ENCODE data around the gene SETDB2.

Gene SETDB2

GRCh38 chr13:49450105-49450819 lies 6.2 kb downstream of the SETDB2 start:
- Histone ChIP-seq H3K27me3 (ENCODE audit: control insufficient read depth in 1 of 2, insufficient read depth in 2 of 2, low read length in 2 of 2) (no peaks in the 10 kb centered on the region), H3K4me1 (ENCODE audit: control insufficient read depth, insufficient read depth, low read length) (peaks cover 3% of the 10 kb centered on the region), H3K36me3 (ENCODE audit: control insufficient read depth in 2 of 2, insufficient read depth in 2 of 2, low read length in 2 of 2) (no peaks in the 10 kb centered on the region), H3K9ac (ENCODE audit: low read length in 2 of 2) (no peak overlapping the region), H3K4me3 (ENCODE audit: low read length in 2 of 2) (no peak overlapping the region), H3K9me3 (ENCODE audit: control insufficient read depth in 2 of 2, low read length in 2 of 2) (no peaks in the 10 kb centered on the region), H3K27ac (ENCODE audit: low read length) (no peak overlapping the region)

- Histone ChIP-seq H3K9me3 (ENCODE audit: control insufficient read depth in 2 of 2, low read length in 2 of 2) (no peaks in the 10 kb centered on the region), H3K4me3 (ENCODE audit: low read length in 2 of 2) (no peak overlapping the region), H3K4me1 (ENCODE audit: control insufficient read depth, insufficient read depth, low read length) (peaks cover 3% of the 10 kb centered on the region), H3K36me3 (ENCODE audit: control insufficient read depth in 2 of 2, insufficient read depth in 2 of 2, low read length in 2 of 2) (no peaks in the 10 kb centered on the region), H3K9ac (ENCODE audit: low read length in 2 of 2) (no peak overlapping the region), H3K27me3 (ENCODE audit: control insufficient read depth in 1 of 2, insufficient read depth in 2 of 2, low read length in 2 of 2) (no peaks in the 10 kb centered on the region), H3K27ac (ENCODE audit: low read length) (no peak overlapping the region)
These were observed 8.8 kb downstream of the SETDB2 start for GRCh38 chr13:49452725-49453457.

GRCh38 chr13:49453465-49453864 lies 9.4 kb downstream of the SETDB2 start:
- H3K9me3 ChIP-seq (ENCODE audit: control insufficient read depth in 2 of 2, low read length in 2 of 2), result no peaks in the 10 kb centered on the region
- H3K27ac ChIP-seq (ENCODE audit: low read length), result no peak overlapping the region
- no peaks in the 10 kb centered on the region for H3K27me3 ChIP-seq (ENCODE audit: control insufficient read depth in 1 of 2, insufficient read depth in 2 of 2, low read length in 2 of 2)

GRCh38 chr13:49454388-49455006 lies 10.4 kb downstream of the SETDB2 start:
- Histone ChIP-seq H3K27me3 (ENCODE audit: control insufficient read depth in 1 of 2, insufficient read depth in 2 of 2, low read length in 2 of 2) (no peaks in the 10 kb centered on the region), H3K9ac (ENCODE audit: low read length in 2 of 2) (peak overlapping the region in 1 of 2 donors; percentile 9), H3K4me1 (ENCODE audit: control insufficient read depth, insufficient read depth, low read length) (peaks cover 3% of the 10 kb centered on the region), H3K9me3 (ENCODE audit: control insufficient read depth in 2 of 2, low read length in 2 of 2) (no peaks in the 10 kb centered on the region), H3K36me3 (ENCODE audit: control insufficient read depth in 2 of 2, insufficient read depth in 2 of 2, low read length in 2 of 2) (no peaks in the 10 kb centered on the region), H3K4me3 (ENCODE audit: low read length in 2 of 2) (peak overlapping the region in 1 of 2 donors; percentile 27), H3K27ac (ENCODE audit: low read length) (no peak overlapping the region)

More at GRCh38 chr13:49453465-49453864, 9.4 kb downstream of the SETDB2 start:
- H3K9ac ChIP-seq (ENCODE audit: low read length in 2 of 2), result no peak overlapping the region
- H3K4me3 ChIP-seq (ENCODE audit: low read length in 2 of 2), result no peak overlapping the region
- H3K4me1 ChIP-seq (ENCODE audit: control insufficient read depth, insufficient read depth, low read length), result peaks cover 3% of the 10 kb centered on the region
- H3K36me3 ChIP-seq (ENCODE audit: control insufficient read depth in 2 of 2, insufficient read depth in 2 of 2, low read length in 2 of 2), result no peaks in the 10 kb centered on the region

- no peaks in the 10 kb centered on the region for H3K9me3 ChIP-seq (ENCODE audit: control insufficient read depth in 2 of 2, low read length in 2 of 2)
- no peak overlapping the region for H3K9ac ChIP-seq (ENCODE audit: low read length in 2 of 2)
- no peak overlapping the region for H3K27ac ChIP-seq (ENCODE audit: low read length)
- no peaks in the 10 kb centered on the region for H3K36me3 ChIP-seq (ENCODE audit: control insufficient read depth in 2 of 2, insufficient read depth in 2 of 2, low read length in 2 of 2)
- H3K4me3 ChIP-seq (ENCODE audit: low read length in 2 of 2), result no peak overlapping the region
- peaks cover 3% of the 10 kb centered on the region for H3K4me1 ChIP-seq (ENCODE audit: control insufficient read depth, insufficient read depth, low read length)
- H3K27me3 ChIP-seq (ENCODE audit: control insufficient read depth in 1 of 2, insufficient read depth in 2 of 2, low read length in 2 of 2), result no peaks in the 10 kb centered on the region
These were observed 10.9 kb downstream of the SETDB2 start for GRCh38 chr13:49455007-49455398.

GRCh38 chr13:49456156-49456555 lies 12.1 kb downstream of the SETDB2 start:
- no peak overlapping the region for H3K27ac ChIP-seq (ENCODE audit: low read length)
- H3K4me1 ChIP-seq (ENCODE audit: control insufficient read depth, insufficient read depth, low read length), result peaks cover 3% of the 10 kb centered on the region
- no peak overlapping the region for H3K9ac ChIP-seq (ENCODE audit: low read length in 2 of 2)

GRCh38 chr13:49457221-49457620 lies 13.1 kb downstream of the SETDB2 start:
- H3K4me3 ChIP-seq (ENCODE audit: low read length in 2 of 2), result no peak overlapping the region
- H3K4me1 ChIP-seq (ENCODE audit: control insufficient read depth, insufficient read depth, low read length), result peaks cover 3% of the 10 kb centered on the region
- peaks cover 8 to 9% of the 10 kb centered on the region in 2 donors for H3K36me3 ChIP-seq (ENCODE audit: control insufficient read depth in 2 of 2, insufficient read depth in 2 of 2, low read length in 2 of 2)
- H3K27me3 ChIP-seq (ENCODE audit: control insufficient read depth in 1 of 2, insufficient read depth in 2 of 2, low read length in 2 of 2), result no peaks in the 10 kb centered on the region
- H3K27ac ChIP-seq (ENCODE audit: low read length), result no peak overlapping the region
- H3K9me3 ChIP-seq (ENCODE audit: control insufficient read depth in 2 of 2, low read length in 2 of 2), result no peaks in the 10 kb centered on the region
- H3K9ac ChIP-seq (ENCODE audit: low read length in 2 of 2), result no peak overlapping the region

More at GRCh38 chr13:49456156-49456555, 12.1 kb downstream of the SETDB2 start:
- Histone ChIP-seq H3K36me3 (ENCODE audit: control insufficient read depth in 2 of 2, insufficient read depth in 2 of 2, low read length in 2 of 2) (peaks cover 0 to 5% of the 10 kb centered on the region in 2 donors), H3K9me3 (ENCODE audit: control insufficient read depth in 2 of 2, low read length in 2 of 2) (no peaks in the 10 kb centered on the region), H3K4me3 (ENCODE audit: low read length in 2 of 2) (no peak overlapping the region), H3K27me3 (ENCODE audit: control insufficient read depth in 1 of 2, insufficient read depth in 2 of 2, low read length in 2 of 2) (no peaks in the 10 kb centered on the region)

GRCh38 chr13:49459580-49459979 lies 15.5 kb downstream of the SETDB2 start:
- H3K4me3 ChIP-seq (ENCODE audit: low read length in 2 of 2), result no peak overlapping the region
- no peaks in the 10 kb centered on the region for H3K9me3 ChIP-seq (ENCODE audit: control insufficient read depth in 2 of 2, low read length in 2 of 2)
- H3K27me3 ChIP-seq (ENCODE audit: control insufficient read depth in 1 of 2, insufficient read depth in 2 of 2, low read length in 2 of 2), result no peaks in the 10 kb centered on the region
- no peak overlapping the region for H3K9ac ChIP-seq (ENCODE audit: low read length in 2 of 2)
- H3K4me1 ChIP-seq (ENCODE audit: control insufficient read depth, insufficient read depth, low read length), result no peaks in the 10 kb centered on the region
- no peak overlapping the region for H3K27ac ChIP-seq (ENCODE audit: low read length)
- H3K36me3 ChIP-seq (ENCODE audit: control insufficient read depth in 2 of 2, insufficient read depth in 2 of 2, low read length in 2 of 2), result peaks cover 12 to 14% of the 10 kb centered on the region in 2 donors

- H3K9me3 ChIP-seq (ENCODE audit: control insufficient read depth in 2 of 2, low read length in 2 of 2), result no peaks in the 10 kb centered on the region
- peaks cover 16 to 17% of the 10 kb centered on the region in 2 donors for H3K36me3 ChIP-seq (ENCODE audit: control insufficient read depth in 2 of 2, insufficient read depth in 2 of 2, low read length in 2 of 2)
- H3K4me3 ChIP-seq (ENCODE audit: low read length in 2 of 2), result no peak overlapping the region
- no peaks in the 10 kb centered on the region for H3K4me1 ChIP-seq (ENCODE audit: control insufficient read depth, insufficient read depth, low read length)
- no peaks in the 10 kb centered on the region for H3K27me3 ChIP-seq (ENCODE audit: control insufficient read depth in 1 of 2, insufficient read depth in 2 of 2, low read length in 2 of 2)
- H3K27ac ChIP-seq (ENCODE audit: low read length), result no peak overlapping the region
- H3K9ac ChIP-seq (ENCODE audit: low read length in 2 of 2), result no peak overlapping the region
These were observed 20.0 kb downstream of the SETDB2 start for GRCh38 chr13:49464085-49464484.

- H3K9me3 ChIP-seq (ENCODE audit: control insufficient read depth in 2 of 2, low read length in 2 of 2), result no peaks in the 10 kb centered on the region
- no peaks in the 10 kb centered on the region for H3K27me3 ChIP-seq (ENCODE audit: control insufficient read depth in 1 of 2, insufficient read depth in 2 of 2, low read length in 2 of 2)
- H3K9ac ChIP-seq (ENCODE audit: low read length in 2 of 2), result no peak overlapping the region
- peaks cover 16 to 18% of the 10 kb centered on the region in 2 donors for H3K36me3 ChIP-seq (ENCODE audit: control insufficient read depth in 2 of 2, insufficient read depth in 2 of 2, low read length in 2 of 2)
- H3K4me1 ChIP-seq (ENCODE audit: control insufficient read depth, insufficient read depth, low read length), result no peaks in the 10 kb centered on the region
- H3K4me3 ChIP-seq (ENCODE audit: low read length in 2 of 2), result no peak overlapping the region
- no peak overlapping the region for H3K27ac ChIP-seq (ENCODE audit: low read length)
These were observed 20.7 kb downstream of the SETDB2 start for GRCh38 chr13:49464621-49465325.

All from stomach smooth muscle (tissue), 2 donors.